ENCODE measurements around the gene ADCY4.

Gene ADCY4

DNA sequence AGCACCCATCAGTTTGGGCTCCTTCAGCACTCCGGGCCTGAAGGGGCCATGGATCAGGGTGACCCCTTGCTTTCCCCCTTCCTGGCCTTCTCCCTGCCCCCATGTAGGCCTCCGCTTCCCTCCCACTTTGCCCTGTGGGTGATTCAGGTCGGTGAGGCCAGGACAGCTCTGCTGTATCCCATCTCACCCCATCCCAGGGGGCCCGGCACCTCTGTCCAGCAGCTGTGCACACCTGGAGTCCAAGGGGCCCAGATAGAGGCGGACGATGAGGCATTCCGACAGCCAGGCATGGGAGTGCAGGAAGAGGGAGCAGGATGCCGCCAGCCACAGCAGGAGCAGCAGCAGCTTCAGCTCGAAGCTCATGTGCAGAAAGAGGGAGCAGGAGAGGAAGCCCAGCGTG, 12.2 kb downstream of the ADCY4 start:
- FAIRE-seq (no peak), DNase-seq (ENCODE audit: insufficient read length, low spot score) (no peak)
- no peak for TF ChIP-seq PAX5 (IDR thresholded peaks at IDR 0.05; ENCODE audit: insufficient read depth, low read length, severe bottlenecking)
- no peak for TF ChIP-seq POLR2AphosphoS5 (IDR thresholded peaks at IDR 0.05; ENCODE audit: low read depth, low read length)
- TF ChIP-seq POLR2A (IDR thresholded peaks at IDR 0.05; ENCODE audit: low read depth, low read length) = no peak
- TF ChIP-seq TAF1 (IDR thresholded peaks at IDR 0.05; ENCODE audit: low read depth, low read length) = no peak
- TF ChIP-seq POU2F2 (IDR thresholded peaks at IDR 0.05; ENCODE audit: low read depth, low read length) = no peak
- no peak for TF ChIP-seq SPI1 (IDR thresholded peaks at IDR 0.05; ENCODE audit: low read depth, low read length)

DNA sequence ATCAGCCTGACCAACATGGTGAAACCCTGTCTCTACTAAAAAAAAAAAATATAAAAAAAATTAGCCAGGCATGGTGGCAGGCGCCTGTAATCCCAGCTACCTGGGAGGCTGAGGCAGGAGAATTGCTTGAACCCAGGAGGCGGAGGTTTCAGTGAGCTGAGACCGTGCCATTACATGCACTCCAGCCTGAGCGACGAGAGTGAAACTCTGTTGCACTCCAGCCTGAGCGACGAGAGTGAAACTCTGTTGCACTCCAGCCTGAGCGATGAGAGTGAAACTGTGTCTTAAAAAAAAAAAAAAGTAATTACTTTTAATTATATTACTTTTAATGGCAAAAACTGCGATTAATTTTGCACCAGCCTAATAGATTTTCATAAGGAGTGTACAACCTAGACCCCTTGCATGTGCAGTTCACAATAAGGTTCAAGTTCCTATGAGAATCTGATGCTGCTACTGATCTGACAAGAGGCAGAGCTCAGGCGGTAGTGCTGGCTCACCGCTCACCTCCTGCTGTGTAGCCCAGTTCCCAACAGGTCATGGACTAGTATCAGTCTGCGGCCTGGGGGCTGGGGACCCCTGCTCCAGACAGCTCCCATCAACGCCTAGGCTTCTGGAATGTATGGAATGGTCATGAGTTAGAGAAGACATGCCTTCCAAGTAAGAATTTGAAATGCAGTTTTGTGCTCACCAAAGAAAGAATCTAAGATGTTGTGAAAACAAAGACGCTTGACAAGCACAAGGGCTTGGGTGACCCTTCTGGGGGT, 13.5 kb downstream of the ADCY4 start:
- FAIRE-seq (no peak), DNase-seq (ENCODE audit: insufficient read length, low spot score) (no peak)
- TF ChIP-seq TAF1 (IDR thresholded peaks at IDR 0.05; ENCODE audit: low read depth, low read length) (no peak), PAX5 (IDR thresholded peaks at IDR 0.05; ENCODE audit: insufficient read depth, low read length, severe bottlenecking) (no peak), POU2F2 (IDR thresholded peaks at IDR 0.05; ENCODE audit: low read depth, low read length) (no peak), POLR2AphosphoS5 (IDR thresholded peaks at IDR 0.05; ENCODE audit: low read depth, low read length) (no peak), SPI1 (IDR thresholded peaks at IDR 0.05; ENCODE audit: low read depth, low read length) (no peak), POLR2A (IDR thresholded peaks at IDR 0.05; ENCODE audit: low read depth, low read length) (no peak)

DNA sequence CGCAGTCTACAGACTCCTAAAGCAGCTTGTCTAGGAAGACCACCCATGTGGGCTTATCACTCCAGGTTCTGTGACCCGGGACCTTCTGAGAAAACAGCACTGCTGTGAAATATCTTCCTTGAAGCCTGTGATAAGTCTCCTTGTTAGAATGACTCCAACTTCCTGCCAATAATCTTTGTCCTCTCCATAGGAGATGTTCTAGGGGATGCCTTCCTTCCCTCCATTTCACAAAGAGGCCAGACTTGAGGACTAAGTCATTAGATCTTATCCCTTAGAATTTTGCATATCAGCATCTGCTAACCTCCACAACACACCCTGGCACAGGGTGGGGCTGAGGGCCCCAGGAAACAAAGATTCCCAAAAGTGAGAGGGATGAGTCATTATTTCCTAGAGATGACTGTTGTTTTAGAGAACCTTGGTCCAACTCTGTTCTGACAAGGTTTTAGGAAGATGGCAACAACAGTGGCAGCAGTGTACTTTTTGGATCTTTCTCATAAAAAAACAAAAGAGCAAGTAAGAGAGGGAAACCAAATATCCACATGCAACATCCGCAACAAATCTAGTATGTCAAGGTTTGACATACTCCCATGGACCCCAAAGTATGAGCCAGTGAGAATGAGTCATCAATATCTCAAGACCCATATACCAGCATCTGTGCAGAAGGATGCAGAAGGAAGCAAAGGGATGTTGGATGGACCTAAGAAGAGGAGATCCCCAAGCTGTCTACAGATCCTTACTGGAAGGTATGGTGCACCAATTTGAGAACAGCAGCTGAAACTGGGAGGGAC, 17.5 kb downstream of the ADCY4 start:
- DNase-seq (ENCODE audit: insufficient read length, low spot score) (no peak), FAIRE-seq (no peak)
- TF ChIP-seq TAF1 (IDR thresholded peaks at IDR 0.05; ENCODE audit: low read depth, low read length) = no peak
- no peak for TF ChIP-seq PAX5 (IDR thresholded peaks at IDR 0.05; ENCODE audit: insufficient read depth, low read length, severe bottlenecking)
- TF ChIP-seq POLR2A (IDR thresholded peaks at IDR 0.05; ENCODE audit: low read depth, low read length) = no peak

DNA sequence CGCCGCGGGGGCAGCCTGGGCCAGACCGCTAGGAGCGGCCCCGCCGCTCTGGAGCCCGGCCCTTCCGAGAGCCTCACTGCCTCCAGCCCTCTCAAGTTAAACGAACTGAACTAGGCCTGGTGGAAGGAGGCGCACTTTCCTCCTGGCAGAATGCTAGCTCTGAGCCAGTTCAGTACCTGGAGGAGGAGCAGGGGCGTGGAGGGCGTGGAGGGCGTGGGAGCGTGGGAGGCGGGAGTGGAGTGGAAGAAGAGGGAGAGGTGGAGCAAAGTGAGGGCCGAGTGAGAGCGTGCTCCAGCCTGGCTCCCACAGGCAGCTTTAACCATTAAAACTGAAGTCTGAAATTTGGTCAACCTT, 18.3 kb downstream of the ADCY4 start:
- no peak for FAIRE-seq

DNA sequence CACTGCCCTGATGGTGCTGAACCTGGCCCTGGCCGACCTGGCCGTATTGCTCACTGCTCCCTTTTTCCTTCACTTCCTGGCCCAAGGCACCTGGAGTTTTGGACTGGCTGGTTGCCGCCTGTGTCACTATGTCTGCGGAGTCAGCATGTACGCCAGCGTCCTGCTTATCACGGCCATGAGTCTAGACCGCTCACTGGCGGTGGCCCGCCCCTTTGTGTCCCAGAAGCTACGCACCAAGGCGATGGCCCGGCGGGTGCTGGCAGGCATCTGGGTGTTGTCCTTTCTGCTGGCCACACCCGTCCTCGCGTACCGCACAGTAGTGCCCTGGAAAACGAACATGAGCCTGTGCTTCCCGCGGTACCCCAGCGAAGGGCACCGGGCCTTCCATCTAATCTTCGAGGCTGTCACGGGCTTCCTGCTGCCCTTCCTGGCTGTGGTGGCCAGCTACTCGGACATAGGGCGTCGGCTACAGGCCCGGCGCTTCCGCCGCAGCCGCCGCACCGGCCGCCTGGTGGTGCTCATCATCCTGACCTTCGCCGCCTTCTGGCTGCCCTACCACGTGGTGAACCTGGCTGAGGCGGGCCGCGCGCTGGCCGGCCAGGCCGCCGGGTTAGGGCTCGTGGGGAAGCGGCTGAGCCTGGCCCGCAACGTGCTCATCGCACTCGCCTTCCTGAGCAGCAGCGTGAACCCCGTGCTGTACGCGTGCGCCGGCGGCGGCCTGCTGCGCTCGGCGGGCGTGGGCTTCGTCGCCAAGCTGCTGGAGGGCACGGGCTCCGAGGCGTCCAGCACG, 18.9 kb downstream of the ADCY4 start:
- FAIRE-seq (no peak), DNase-seq (ENCODE audit: insufficient read length, low spot score) (no peak)
- TF ChIP-seq SPI1 (IDR thresholded peaks at IDR 0.05; ENCODE audit: low read depth, low read length) = no peak
- TF ChIP-seq POLR2A (IDR thresholded peaks at IDR 0.05; ENCODE audit: low read depth, low read length) = no peak
- no peak for TF ChIP-seq POU2F2 (IDR thresholded peaks at IDR 0.05; ENCODE audit: low read depth, low read length)
- no peak for TF ChIP-seq TAF1 (IDR thresholded peaks at IDR 0.05; ENCODE audit: low read depth, low read length)
- TF ChIP-seq PAX5 (IDR thresholded peaks at IDR 0.05; ENCODE audit: insufficient read depth, low read length, severe bottlenecking) = no peak
- TF ChIP-seq POLR2AphosphoS5 (IDR thresholded peaks at IDR 0.05; ENCODE audit: low read depth, low read length) = no peak

More for the DNA sequence above, 18.3 kb downstream of the ADCY4 start:
- TF ChIP-seq POLR2A (IDR thresholded peaks at IDR 0.05; ENCODE audit: low read depth, low read length) (no peak), POLR2AphosphoS5 (IDR thresholded peaks at IDR 0.05; ENCODE audit: low read depth, low read length) (no peak), PAX5 (IDR thresholded peaks at IDR 0.05; ENCODE audit: insufficient read depth, low read length, severe bottlenecking) (no peak), TAF1 (IDR thresholded peaks at IDR 0.05; ENCODE audit: low read depth, low read length) (no peak), POU2F2 (IDR thresholded peaks at IDR 0.05; ENCODE audit: low read depth, low read length) (no peak), SPI1 (IDR thresholded peaks at IDR 0.05; ENCODE audit: low read depth, low read length) (no peak)
- no peak for DNase-seq (ENCODE audit: insufficient read length, low spot score)

DNA sequence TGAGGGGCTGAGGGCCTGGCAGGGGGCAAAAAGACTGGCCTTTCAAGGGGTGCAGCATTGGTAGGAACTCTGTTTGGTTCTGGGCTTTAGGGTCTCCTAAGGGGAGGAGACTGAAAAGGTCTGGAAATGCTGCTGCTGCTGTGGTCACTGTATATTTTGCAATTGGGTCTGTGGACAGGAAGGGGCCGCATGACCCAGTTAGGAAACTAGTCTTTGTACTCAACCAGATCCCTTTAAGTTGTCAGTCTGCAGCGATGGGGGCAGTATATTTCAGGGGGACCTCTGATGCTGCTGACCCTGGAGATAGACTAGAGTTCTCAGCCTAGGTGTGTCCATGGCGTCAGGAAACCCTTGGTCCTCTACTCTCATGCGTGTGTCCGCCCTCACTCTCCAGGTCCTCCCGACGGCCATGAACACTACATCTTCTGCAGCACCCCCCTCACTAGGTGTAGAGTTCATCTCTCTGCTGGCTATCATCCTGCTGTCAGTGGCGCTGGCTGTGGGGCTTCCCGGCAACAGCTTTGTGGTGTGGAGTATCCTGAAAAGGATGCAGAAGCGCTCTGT, 19.5 kb downstream of the ADCY4 start:
- no peak for FAIRE-seq
- TF ChIP-seq POLR2AphosphoS5 (IDR thresholded peaks at IDR 0.05; ENCODE audit: low read depth, low read length) = no peak
- TF ChIP-seq POU2F2 (IDR thresholded peaks at IDR 0.05; ENCODE audit: low read depth, low read length) = no peak
- TF ChIP-seq TAF1 (IDR thresholded peaks at IDR 0.05; ENCODE audit: low read depth, low read length) = no peak
- DNase-seq (ENCODE audit: insufficient read length, low spot score) = no peak

DNA sequence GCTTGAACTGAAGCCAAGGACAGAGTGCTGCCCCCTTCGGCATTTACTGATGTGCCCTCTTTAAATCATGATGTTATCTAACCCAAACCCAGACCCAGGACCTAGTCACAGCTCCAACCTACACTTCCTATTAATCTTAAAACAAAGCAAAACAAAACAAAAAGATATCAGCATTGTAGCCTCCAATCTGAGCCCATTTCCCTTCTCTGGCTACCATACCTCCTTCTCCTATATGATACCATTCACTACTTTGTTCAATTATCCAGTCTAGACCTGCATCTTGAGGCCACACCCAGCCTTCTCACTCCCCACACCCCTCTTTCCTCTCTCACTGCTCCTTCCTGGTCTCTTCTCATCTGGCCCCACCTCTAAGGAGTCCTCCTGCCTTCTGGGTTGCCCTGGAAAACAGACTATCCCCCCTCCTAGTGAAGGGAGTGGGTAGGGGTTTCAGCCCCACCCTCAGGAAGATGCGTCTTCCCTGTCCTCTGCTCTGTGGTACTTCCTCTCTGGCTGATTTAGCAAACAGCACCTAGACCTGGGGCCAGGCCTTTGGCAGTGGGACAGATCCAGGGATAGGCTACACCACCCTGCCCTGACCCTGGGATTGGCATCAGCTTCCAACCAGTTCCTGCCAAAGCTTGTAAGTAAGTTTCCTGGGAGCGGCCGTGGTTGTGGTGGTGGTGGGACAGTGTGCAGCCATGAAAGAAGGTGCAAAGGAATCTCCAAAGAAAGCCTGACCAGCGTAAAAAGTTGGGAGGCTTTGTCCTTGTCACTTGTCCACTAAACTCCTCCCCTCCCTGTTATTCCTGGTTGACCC, 20.3 kb downstream of the ADCY4 start:
- TF ChIP-seq PAX5 (IDR thresholded peaks at IDR 0.05; ENCODE audit: insufficient read depth, low read length, severe bottlenecking) (no peak), TAF1 (IDR thresholded peaks at IDR 0.05; ENCODE audit: low read depth, low read length) (no peak), POLR2AphosphoS5 (IDR thresholded peaks at IDR 0.05; ENCODE audit: low read depth, low read length) (no peak), POLR2A (IDR thresholded peaks at IDR 0.05; ENCODE audit: low read depth, low read length) (no peak)
- no peak for FAIRE-seq

DNA sequence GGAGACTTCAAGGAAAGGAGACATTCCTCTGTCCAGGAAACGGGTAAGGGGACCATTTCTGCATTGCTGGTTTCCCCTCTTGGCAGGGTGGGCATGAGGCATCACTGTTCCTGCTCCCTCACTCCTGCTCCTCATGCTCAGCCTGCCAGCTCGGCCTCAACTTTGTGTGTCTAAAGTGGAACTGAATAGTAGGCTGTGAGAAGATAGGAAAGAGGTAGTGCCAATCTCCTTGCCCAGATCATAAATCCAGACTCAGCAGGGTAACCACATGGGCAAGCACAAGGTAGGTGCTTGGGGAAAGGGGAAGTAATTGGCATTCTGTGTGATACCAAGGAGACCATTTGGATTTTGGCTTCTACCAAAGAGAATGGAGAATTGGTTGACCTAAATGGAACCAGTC, 21.0 kb downstream of the ADCY4 start:
- DNase-seq (ENCODE audit: insufficient read length, low spot score) (no peak), FAIRE-seq (peak; percentile 35)
- TF ChIP-seq SPI1 (IDR thresholded peaks at IDR 0.05; ENCODE audit: low read depth, low read length) (no peak), PAX5 (IDR thresholded peaks at IDR 0.05; ENCODE audit: insufficient read depth, low read length, severe bottlenecking) (no peak), TAF1 (IDR thresholded peaks at IDR 0.05; ENCODE audit: low read depth, low read length) (no peak)

More for the DNA sequence above, 20.3 kb downstream of the ADCY4 start:
- no peak for DNase-seq (ENCODE audit: insufficient read length, low spot score)

Measured in GM12891 (cell line).